Effector CD4-positive, alpha-beta T cell (primary cell): ENCODE measurements around the gene GBP6. TPM values are rescaled to one million over a fixed set of nuclear protein-coding genes. Genes with fewer than 3 reads are reported as not detected.
A peak's percentile ranks its signal among the peaks of the same experiment; 100 is the strongest.
"Not testable (repeated sequence)": the region's sequence is repeated elsewhere in the genome, so short reads cannot be mapped to it uniquely, and the experiment has no call there.

Experiments
- DNase-seq: peaks from one replicate; pipeline ENCODE4 v3.0.0-alpha.2; 2020
- total RNA-seq: gene quantifications from one replicate; lab custom pipeline; 2026; lab: John Stamatoyannopoulos, UW

Gene GBP6
- total RNA-seq, result not detected

GRCh38 chr1:89363638-89364536 is at the start of gene GBP6:
TSS of gene GBP6 (plus strand) at chr1:89364059. CDS start at chr1:89368552, 4,493 bp downstream.
- no peak for DNase-seq

GRCh38 chr1:89322402-89322801 is 41.5 kb upstream of the GBP6 start:
- no peak for DNase-seq

- DNase-seq, result no peak
These were observed 32.0 kb upstream of the GBP6 start for GRCh38 chr1:89331890-89332289.

- DNase-seq, result no peak
These were observed 31.4 kb upstream of the GBP6 start for GRCh38 chr1:89332461-89332860.

GRCh38 chr1:89335486-89335885 is 28.4 kb upstream of the GBP6 start:
- DNase-seq, result no peak

GRCh38 chr1:89337903-89338302 is 26.0 kb upstream of the GBP6 start:
- DNase-seq, result no peak

GRCh38 chr1:89339039-89339438 is 24.8 kb upstream of the GBP6 start:
- no peak for DNase-seq

- not testable (repeated sequence) for DNase-seq
These were observed 18.4 kb upstream of the GBP6 start for GRCh38 chr1:89345479-89345878.

GRCh38 chr1:89347296-89347695 is 16.6 kb upstream of the GBP6 start:
- DNase-seq, result no peak

- no peak for DNase-seq
These were observed 13.6 kb upstream of the GBP6 start for GRCh38 chr1:89350298-89350697.

- DNase-seq, result no peak
These were observed 12.1 kb upstream of the GBP6 start for GRCh38 chr1:89351597-89352311.

GRCh38 chr1:89352421-89352820 is 11.4 kb upstream of the GBP6 start:
- DNase-seq, result no peak

GRCh38 chr1:89354205-89354604 is 9.7 kb upstream of the GBP6 start:
- no peak for DNase-seq

- DNase-seq, result no peak
These were observed 8.8 kb upstream of the GBP6 start for GRCh38 chr1:89355056-89355455.

GRCh38 chr1:89356658-89357400 is 7.0 kb upstream of the GBP6 start:
- DNase-seq, result no peak

- DNase-seq, result peak; percentile 73
These were observed 5.5 kb upstream of the GBP6 start for GRCh38 chr1:89358287-89358893.

- no peak for DNase-seq
These were observed 3.1 kb upstream of the GBP6 start for GRCh38 chr1:89360716-89361115.

GRCh38 chr1:89361681-89362080 is 2.2 kb upstream of the GBP6 start:
- no peak for DNase-seq

GRCh38 chr1:89363196-89363595 is 663 bp upstream of the GBP6 start:
- DNase-seq, result no peak

GRCh38 chr1:89364954-89365550 is 1.2 kb downstream of the GBP6 start:
- no peak for DNase-seq

- DNase-seq, result no peak
These were observed 3.4 kb downstream of the GBP6 start for GRCh38 chr1:89367221-89367620.

- no peak for DNase-seq
These were observed 5.5 kb downstream of the GBP6 start for GRCh38 chr1:89369331-89369730.
